ENCODE data around the gene JOSD1.

DNA sequence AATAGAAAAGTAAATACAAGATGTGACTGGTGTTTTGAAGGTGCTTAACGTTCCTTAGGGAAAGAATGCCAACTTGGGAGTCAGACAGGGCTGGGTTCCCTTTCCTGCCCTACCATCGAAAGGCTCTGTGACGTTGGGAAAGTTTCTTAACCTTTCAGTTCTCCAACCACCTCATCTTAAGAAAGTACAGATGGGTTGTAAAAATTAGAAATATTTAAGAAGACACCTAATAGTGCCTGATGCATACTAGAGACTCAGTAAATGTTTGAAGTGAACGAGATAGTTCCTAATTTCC is 6.1 kb upstream of the JOSD1 start:
- no peak for TF ChIP-seq EP300 (IDR thresholded peaks at IDR 0.05)
- no peak for TF ChIP-seq CTCF (IDR thresholded peaks at IDR 0.05)
